ENCODE results near the gene NPHP4.

GRCh38 chr1:5941671-5942070, 50.6 kb downstream of the NPHP4 start:
- TF ChIP-seq CTCF (IDR thresholded peaks at IDR 0.05) (no peak), POLR2A (IDR thresholded peaks at IDR 0.05) (no peak)

All from lower leg skin (tissue), 3 donors.